Measurements from ENCODE around the gene IGFBP4. TPM values are rescaled to one million over a fixed set of nuclear protein-coding genes. Genes with fewer than 3 reads are reported as not detected.

IGFBP4 gene
- total and polyA plus RNA-seq, 8 donors = 30.2 to 190 (median 65.9) TPM

DNA sequence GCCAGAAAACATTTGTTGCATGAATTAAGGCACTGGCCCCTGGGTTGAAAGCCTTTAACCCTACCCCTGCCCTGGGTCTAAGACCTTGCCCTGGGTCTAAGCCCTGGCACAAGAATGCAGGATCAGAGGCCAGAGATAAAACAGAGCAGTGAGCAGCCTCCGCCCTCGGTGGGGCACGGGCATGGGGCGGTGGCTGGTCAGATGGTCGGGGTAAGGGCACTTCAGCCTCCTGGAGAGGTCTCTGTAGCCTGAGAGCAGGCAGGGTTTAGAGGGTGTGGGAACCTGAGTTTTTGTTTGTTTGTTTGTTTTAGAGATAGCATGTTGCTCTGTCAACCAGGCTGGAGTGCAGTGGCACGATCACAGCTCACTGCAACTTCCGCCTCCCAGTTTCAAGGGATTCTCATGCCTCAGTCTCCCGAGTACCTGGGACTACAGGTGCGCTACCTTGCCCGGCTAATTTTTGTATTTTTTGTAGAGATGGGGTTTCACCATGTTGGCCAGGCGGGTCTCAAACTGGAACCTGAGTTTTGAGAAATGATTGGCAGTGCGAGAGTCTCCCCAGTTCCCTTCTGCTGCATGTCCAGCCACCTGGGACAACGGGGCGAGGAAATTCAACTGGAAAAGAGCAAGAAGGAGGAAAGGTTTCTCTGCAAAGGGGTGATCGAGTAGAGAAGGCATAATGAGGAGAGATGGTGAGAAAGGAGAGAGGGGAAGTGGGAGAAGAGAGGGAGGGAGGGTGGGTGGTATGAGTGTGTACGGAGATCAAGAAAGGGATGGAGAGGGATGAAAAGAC is 30.5 kb downstream of the IGFBP4 start:
- FAIRE-seq (no peak), DNase-seq (no peak), ATAC-seq (no peak)
- Histone ChIP-seq H3K27ac (no peak overlapping the region), H3K27me3 (no peaks in the 10 kb centered on the region), H3K36me3 (no peaks in the 10 kb centered on the region), H3K4me1 (no peaks in the 10 kb centered on the region), H3K4me3 (no peak overlapping the region), H3K9me3 (no peaks in the 10 kb centered on the region)
- TF ChIP-seq, protein P1, sequence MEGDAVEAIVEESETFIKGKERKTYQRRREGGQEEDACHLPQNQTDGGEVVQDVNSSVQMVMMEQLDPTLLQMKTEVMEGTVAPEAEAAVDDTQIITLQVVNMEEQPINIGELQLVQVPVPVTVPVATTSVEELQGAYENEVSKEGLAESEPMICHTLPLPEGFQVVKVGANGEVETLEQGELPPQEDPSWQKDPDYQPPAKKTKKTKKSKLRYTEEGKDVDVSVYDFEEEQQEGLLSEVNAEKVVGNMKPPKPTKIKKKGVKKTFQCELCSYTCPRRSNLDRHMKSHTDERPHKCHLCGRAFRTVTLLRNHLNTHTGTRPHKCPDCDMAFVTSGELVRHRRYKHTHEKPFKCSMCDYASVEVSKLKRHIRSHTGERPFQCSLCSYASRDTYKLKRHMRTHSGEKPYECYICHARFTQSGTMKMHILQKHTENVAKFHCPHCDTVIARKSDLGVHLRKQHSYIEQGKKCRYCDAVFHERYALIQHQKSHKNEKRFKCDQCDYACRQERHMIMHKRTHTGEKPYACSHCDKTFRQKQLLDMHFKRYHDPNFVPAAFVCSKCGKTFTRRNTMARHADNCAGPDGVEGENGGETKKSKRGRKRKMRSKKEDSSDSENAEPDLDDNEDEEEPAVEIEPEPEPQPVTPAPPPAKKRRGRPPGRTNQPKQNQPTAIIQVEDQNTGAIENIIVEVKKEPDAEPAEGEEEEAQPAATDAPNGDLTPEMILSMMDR (IDR thresholded peaks at IDR 0.05) = no peak
- 61 to 70% methylated on average over 16 of the region's 16 CpGs for WGBS, 2 donors
- intact Hi-C loops (cut with DNase I) = no loop called here

DNA sequence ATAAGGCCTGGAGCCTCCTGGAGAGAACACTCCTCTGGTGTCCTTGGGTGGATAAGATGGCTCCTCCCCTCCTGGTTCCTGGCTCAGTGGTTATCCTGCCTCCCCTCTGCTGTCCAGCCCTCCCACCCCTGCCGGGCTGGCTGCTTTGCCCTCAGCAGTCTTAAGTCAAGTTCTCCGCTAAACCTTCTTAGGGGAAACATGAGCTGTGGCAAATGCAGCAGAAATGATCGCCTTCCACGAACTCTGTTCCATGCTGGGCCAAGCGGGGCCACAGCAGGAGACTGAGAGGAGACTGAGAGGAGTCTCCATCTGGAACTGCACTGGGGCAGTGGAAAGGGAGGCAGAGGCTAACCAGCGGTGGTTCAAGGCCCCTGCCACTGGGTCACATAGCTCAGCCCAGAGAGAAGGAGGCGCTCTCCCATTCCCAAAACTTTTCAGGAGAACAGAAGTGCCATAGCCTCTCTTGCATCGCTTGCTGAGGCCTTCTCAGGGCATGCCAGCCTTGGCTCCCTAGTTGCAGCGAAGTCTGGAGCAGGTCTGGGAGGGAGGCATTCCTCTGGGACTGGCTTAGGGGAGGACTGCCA is 31.3 kb downstream of the IGFBP4 start:
- no peak overlapping the region for H3K27ac ChIP-seq
- DNase-seq (no peak), ATAC-seq (no peak), FAIRE-seq (no peak)
- no peaks in the 10 kb centered on the region for H3K4me1 ChIP-seq
- no peak overlapping the region for H3K4me3 ChIP-seq
- 84 to 86% methylated on average over 9 of the region's 9 CpGs for WGBS, 2 donors
- H3K27me3 ChIP-seq = no peaks in the 10 kb centered on the region
- no peaks in the 10 kb centered on the region for H3K36me3 ChIP-seq
- intact Hi-C loops (cut with DNase I) = loop anchor here in 1 of 3 donors (5.0 kb wide), 1 partner anchor 32 kb away; the partner anchor contains the start of gene IGFBP4
- no peaks in the 10 kb centered on the region for H3K9me3 ChIP-seq
- TF ChIP-seq, protein P1 (IDR thresholded peaks at IDR 0.05) = no peak

DNA sequence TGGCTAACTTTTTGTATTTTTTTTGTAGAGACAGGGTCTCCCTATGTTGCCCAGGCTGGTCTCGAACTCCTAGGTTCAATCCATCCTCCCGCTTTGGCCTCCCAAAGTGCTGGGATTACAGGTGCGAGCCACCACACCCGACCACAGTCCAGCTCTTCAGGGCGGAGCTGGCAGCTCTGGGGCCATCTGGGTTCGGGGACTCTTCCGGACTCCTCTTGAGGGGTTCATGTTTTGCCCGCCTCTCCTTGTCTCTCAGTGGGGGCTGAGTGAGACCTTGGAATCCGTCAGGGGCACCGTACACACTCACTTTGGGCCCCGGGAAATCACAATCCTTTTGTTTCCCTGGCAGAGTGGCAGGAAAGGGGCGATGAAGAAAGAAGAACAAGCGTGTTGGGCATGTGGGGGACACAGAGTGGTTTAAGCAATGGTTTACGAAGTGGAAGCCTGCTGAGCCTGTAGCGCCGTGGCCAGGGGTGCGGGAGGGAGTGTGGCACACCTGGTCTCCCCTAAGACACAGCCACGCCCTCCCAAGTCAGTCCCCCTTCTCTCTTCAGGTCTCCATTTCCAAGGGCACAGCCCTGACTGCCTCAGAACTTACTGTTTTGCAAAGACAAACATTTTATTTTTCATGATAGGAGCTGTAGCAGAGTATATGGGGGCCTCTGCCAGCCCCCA is 32.1 kb downstream of the IGFBP4 start:
- TF ChIP-seq, protein P1 (IDR thresholded peaks at IDR 0.05) = no peak
- WGBS, 2 donors = 79 to 83% methylated on average over 18 of the region's 18 CpGs
- H3K36me3 ChIP-seq = no peaks in the 10 kb centered on the region
- DNase-seq = no peak
- H3K4me3 ChIP-seq = no peak overlapping the region
- no peaks in the 10 kb centered on the region for H3K4me1 ChIP-seq
- H3K27ac ChIP-seq = no peak overlapping the region
- intact Hi-C loops (cut with DNase I) = loop anchor here in 1 of 3 donors (5.0 kb wide), 1 partner anchor 33 kb away; the partner anchor contains the start of gene IGFBP4
- no peaks in the 10 kb centered on the region for H3K9me3 ChIP-seq
- no peaks in the 10 kb centered on the region for H3K27me3 ChIP-seq
- no peak for ATAC-seq
- no peak for FAIRE-seq

DNA sequence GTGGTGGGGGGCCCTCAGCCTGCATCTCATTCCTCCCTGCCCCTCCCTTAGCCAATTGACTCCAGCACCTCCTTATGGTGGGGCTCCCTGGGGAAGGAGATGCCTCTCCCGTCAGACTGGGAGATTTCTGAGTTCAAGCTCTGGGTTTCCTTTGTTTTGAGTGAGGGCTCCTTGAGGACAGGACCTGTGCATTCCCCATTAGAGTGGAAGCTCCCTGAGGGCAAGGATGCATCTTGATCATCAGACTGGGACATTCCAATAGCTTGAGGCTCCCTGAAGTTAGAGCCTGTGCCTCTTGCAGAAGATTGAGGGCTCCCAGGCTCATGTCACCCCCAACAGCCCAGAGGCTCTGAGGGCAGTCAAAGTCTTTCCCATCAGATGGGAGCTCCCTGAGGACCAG is 34.5 kb downstream of the IGFBP4 start:
- WGBS, 2 donors = 68 to 76% methylated on average over 1 of the region's 1 CpG
- TF ChIP-seq, protein P1 (IDR thresholded peaks at IDR 0.05) = no peak
- FAIRE-seq (no peak), DNase-seq (no peak), ATAC-seq (no peak)
- no peak overlapping the region for H3K27ac ChIP-seq
- no peaks in the 10 kb centered on the region for H3K27me3 ChIP-seq
- intact Hi-C loops (cut with DNase I) = loop anchor here in 1 of 3 donors (5.0 kb wide), 1 partner anchor 35 kb away; the partner anchor contains the start of gene IGFBP4
- no peak overlapping the region for H3K4me3 ChIP-seq
- no peaks in the 10 kb centered on the region for H3K36me3 ChIP-seq
- H3K4me1 ChIP-seq = no peaks in the 10 kb centered on the region
- H3K9me3 ChIP-seq = no peaks in the 10 kb centered on the region

All from pancreas (tissue), 10 donors.